ENCODE measurements around the gene ACP4.

ACP4 gene

DNA sequence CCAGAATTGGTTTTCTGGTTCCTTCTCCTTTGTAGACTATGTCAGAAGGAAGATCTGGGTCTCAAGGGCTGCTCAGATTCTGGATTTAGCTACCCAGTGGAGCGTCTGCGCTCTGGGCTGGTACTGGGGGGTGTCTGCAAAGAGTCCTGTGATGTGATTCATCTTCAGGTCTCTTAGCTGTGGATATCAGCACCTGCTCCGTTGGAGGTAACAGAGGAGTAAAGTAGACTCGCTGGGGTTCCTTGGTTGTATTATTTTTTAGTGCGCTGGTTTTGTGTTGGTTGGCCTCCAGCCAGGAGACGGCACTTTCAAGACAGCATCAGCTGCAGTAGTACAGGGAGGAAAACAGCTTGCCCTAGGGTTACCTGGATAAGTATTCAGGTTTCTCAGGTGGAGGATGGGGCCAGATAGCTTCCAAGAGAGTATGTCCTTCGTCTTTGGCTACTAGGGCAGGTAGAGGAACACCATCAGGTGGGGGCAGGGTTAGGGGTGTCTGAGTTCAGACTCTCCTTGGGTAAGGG, 53.5 kb downstream of the ACP4 start:
- no peak for TF ChIP-seq TEAD4 (IDR thresholded peaks at IDR 0.05)
- no peak for TF ChIP-seq RAD21 (IDR thresholded peaks at IDR 0.05; ENCODE audit: low read depth)
- no peak for TF ChIP-seq NFIC (IDR thresholded peaks at IDR 0.05)

DNA sequence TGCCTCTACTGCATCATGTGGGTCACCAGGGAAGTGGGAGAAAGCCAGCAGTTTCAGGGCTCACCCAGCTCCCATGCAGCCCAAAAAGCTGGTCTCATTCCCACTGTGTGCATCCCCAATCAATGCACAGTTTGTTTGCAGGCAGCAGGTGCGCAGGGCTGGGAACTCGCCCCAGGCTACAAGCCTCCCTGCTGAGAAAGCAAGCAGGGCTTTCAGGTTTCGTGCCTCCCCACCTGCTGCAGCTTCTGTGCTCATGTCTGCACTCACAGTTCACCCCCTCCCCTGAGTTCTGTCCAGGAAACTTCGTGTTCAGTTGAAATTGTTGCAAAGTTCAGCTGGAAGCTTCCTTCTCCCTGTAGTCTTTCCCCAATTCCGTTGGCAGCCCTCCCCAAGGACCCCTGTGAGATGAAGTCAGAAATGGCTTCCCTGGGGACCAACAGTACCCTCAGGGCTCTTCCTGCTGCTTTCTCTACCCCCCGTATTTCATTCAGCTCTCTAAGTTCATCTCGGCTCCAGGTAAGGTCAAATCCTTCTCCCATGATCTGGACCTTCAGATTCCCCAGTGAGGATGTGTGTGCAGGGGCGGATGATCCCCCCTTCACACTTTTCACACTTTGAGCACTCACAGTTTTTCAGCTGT, 54.2 kb downstream of the ACP4 start:
- TF ChIP-seq EGR1 (IDR thresholded peaks at IDR 0.05) = no peak
- no peak for TF ChIP-seq RAD21 (IDR thresholded peaks at IDR 0.05; ENCODE audit: low read depth)
- TF ChIP-seq TEAD4 (IDR thresholded peaks at IDR 0.05) = no peak
